MM.1S (cell line): ENCODE measurements around the gene CIT.

Source experiments
- DNase-seq: peaks from one replicate; pipeline ENCODE4 v3.0.0-alpha.2; 2015
- H2AFZ ChIP-seq: fragments of 300-600 bp; sonication (generic); 2 replicates; pipeline ENCODE4 v1.6.0; 2016; ENCODE audit warnings: antibody characterized with exemption, low read length
- H3F3A ChIP-seq: fragments of 300-600 bp; sonication (generic); 2 replicates; pipeline ENCODE4 v1.6.1; 2016; ENCODE audit warnings: mild to moderate bottlenecking, antibody characterized with exemption, low read length, moderate library complexity, mixed read lengths; ENCODE audit not compliant: insufficient read depth
- H3K27ac ChIP-seq: fragments of 300-600 bp; sonication (generic); 2 replicates; pipeline ENCODE4 v1.5.1; 2016; ENCODE audit warnings: mild to moderate bottlenecking, low read length
- H3K27me3 ChIP-seq: fragments of 300-600 bp; sonication (generic); replicated peaks from 2 replicates; pipeline ENCODE4 v1.6.0; 2016; ENCODE audit warnings: low read length; ENCODE audit not compliant: insufficient read depth
- H3K36me3 ChIP-seq: fragments of 300-600 bp; sonication (generic); replicated peaks from 2 replicates; pipeline ENCODE4 v1.6.1; 2016; ENCODE audit warnings: mild to moderate bottlenecking, low read length, mixed read lengths; ENCODE audit not compliant: insufficient read depth
- H3K4me1 ChIP-seq: fragments of 300-600 bp; sonication (generic); 2 replicates; pipeline ENCODE4 v1.6.1; 2016; ENCODE audit warnings: low read length, mixed read lengths
- H3K4me2 ChIP-seq: fragments of 300-600 bp; sonication (generic); 2 replicates; pipeline ENCODE4 v1.6.0; 2016; ENCODE audit warnings: low read depth, low read length
- H3K4me3 ChIP-seq: fragments of 300-600 bp; sonication (generic); 2 replicates; pipeline ENCODE4 v1.5.1; 2016; ENCODE audit warnings: low read length, mixed read lengths
- H3K79me2 ChIP-seq: fragments of 300-600 bp; sonication (generic); 2 replicates; pipeline ENCODE4 v1.6.1; 2016; ENCODE audit warnings: mixed run types, low read length, mixed read lengths
- H3K9ac ChIP-seq: fragments of 300-600 bp; sonication (generic); 2 replicates; pipeline ENCODE4 v1.6.1; 2016; ENCODE audit warnings: low read length, mixed read lengths
- H3K9me2 ChIP-seq: fragments of 300-600 bp; sonication (generic); replicated peaks from 2 replicates; pipeline ENCODE4 v1.6.1; 2016; ENCODE audit warnings: mild to moderate bottlenecking, low read length, mixed read lengths; ENCODE audit not compliant: insufficient read depth
- H3K9me3 ChIP-seq: fragments of 300-600 bp; sonication (generic); replicated peaks from 2 replicates; pipeline ENCODE4 v1.6.1; 2016; ENCODE audit warnings: mild to moderate bottlenecking, low read length, mixed read lengths; ENCODE audit not compliant: insufficient read depth
- H4K20me1 ChIP-seq: fragments of 300-600 bp; sonication (generic); 2 replicates; pipeline ENCODE4 v1.6.1; 2016; ENCODE audit warnings: mild to moderate bottlenecking, low read length, moderate library complexity, mixed read lengths; ENCODE audit not compliant: insufficient read depth
- EZH2 ChIP-seq: fragments of 300-600 bp; sonication (generic); optimal IDR thresholded peaks from 2 replicates; pipeline ENCODE3; 2017; ENCODE audit warnings: low read depth, mild to moderate bottlenecking, antibody characterized with exemption, low read length, mixed read lengths
- EZH2phosphoT487 ChIP-seq: fragments of 300-600 bp; sonication (generic); IDR thresholded peaks from 2 replicates; pipeline ENCODE4 v1.6.1; 2018; ENCODE audit warnings: antibody characterized with exemption, low read length
- TF ChIP-seq, protein P1 (sequence below): fragments of 300-600 bp; sonication (generic); IDR thresholded peaks from 2 replicates; pipeline ENCODE4 v1.5.1; 2016; ENCODE audit warnings: antibody characterized with exemption, low read length, mixed read lengths

Gene CIT

DNA sequence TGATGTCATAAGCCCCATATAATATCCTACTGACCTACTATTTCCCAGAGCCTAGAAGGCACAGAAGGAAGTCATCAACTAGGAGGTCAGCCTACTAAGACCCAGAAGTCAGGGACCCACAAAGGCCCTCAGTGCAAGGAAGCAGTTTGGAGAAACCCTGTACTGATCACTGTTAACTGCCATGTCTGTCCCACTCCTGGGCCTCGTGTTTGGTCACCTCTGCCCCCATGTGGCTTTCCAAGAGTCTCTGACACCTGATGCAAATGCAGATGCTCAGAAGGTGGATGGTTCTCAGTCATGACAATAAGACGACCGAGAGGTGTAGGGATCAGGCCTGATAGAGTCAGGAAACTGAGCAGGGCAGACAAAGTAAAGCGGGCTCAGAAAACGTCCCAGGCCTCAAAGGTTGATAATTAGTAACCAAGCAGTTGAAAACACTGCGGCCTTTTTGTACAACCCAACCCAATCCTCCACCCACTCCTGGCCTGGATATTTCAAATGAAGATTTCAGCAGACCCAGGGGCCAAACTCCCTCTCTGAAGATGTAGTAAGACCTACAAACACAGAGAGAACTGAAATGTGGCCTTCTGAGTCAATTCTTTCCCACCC, 185.8 kb downstream of the CIT start:
- Histone ChIP-seq H3K27ac (no peak overlapping the region), H3K79me2 (no peaks in the 10 kb centered on the region), H3K9ac (no peak overlapping the region), H3K27me3 (no peaks in the 10 kb centered on the region), H3K4me1 (no peaks in the 10 kb centered on the region), H3F3A (no peaks in the 10 kb centered on the region), H3K36me3 (no peaks in the 10 kb centered on the region), H4K20me1 (no peaks in the 10 kb centered on the region), H3K4me2 (no peak overlapping the region), H3K4me3 (no peak overlapping the region), H3K9me3 (no peaks in the 10 kb centered on the region), H2AFZ (no peak overlapping the region), H3K9me2 (no peaks in the 10 kb centered on the region)
- no peak for DNase-seq
- TF ChIP-seq, protein P1, sequence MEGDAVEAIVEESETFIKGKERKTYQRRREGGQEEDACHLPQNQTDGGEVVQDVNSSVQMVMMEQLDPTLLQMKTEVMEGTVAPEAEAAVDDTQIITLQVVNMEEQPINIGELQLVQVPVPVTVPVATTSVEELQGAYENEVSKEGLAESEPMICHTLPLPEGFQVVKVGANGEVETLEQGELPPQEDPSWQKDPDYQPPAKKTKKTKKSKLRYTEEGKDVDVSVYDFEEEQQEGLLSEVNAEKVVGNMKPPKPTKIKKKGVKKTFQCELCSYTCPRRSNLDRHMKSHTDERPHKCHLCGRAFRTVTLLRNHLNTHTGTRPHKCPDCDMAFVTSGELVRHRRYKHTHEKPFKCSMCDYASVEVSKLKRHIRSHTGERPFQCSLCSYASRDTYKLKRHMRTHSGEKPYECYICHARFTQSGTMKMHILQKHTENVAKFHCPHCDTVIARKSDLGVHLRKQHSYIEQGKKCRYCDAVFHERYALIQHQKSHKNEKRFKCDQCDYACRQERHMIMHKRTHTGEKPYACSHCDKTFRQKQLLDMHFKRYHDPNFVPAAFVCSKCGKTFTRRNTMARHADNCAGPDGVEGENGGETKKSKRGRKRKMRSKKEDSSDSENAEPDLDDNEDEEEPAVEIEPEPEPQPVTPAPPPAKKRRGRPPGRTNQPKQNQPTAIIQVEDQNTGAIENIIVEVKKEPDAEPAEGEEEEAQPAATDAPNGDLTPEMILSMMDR, result no peak
- TF ChIP-seq EZH2phosphoT487 (no peak), EZH2 (no peak)

DNA sequence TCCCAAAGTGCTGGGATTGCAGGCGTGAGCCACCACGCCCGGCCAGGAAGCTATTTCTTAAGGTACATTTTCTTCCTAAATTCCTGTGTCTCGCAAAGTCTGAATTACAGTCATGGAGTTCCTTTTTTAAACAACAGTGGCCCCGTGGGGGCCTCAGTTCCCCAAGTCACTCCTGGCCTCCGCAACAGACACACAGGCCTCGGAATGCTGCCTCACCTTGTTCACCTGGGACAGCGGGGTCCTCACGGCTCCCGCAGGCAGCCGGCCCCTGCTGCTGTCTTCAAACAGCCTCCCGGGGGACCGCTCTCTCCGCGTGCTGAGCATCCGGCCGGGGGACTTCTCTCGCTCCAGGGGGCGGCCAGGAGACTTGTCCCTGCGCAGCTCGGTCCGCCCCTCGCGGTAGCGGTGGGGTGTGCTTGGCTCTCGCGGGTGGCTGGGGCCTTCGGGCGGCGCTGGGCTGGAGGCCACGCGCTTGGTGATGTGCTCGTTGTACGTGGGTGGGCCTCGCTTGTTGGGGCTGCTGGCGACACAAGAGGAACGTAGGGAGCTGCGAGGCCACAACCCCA, 187.1 kb downstream of the CIT start:
- Histone ChIP-seq H3K27me3 (no peaks in the 10 kb centered on the region), H3K4me2 (no peak overlapping the region), H2AFZ (no peak overlapping the region), H3K9ac (no peak overlapping the region), H4K20me1 (no peaks in the 10 kb centered on the region), H3K4me3 (no peak overlapping the region), H3K27ac (no peak overlapping the region), H3K79me2 (no peaks in the 10 kb centered on the region), H3K9me3 (no peaks in the 10 kb centered on the region), H3K9me2 (no peaks in the 10 kb centered on the region), H3K36me3 (no peaks in the 10 kb centered on the region), H3F3A (no peaks in the 10 kb centered on the region), H3K4me1 (no peaks in the 10 kb centered on the region)
- no peak for DNase-seq
- TF ChIP-seq EZH2 (no peak), EZH2phosphoT487 (no peak)
- TF ChIP-seq, protein P1, result no peak

DNA sequence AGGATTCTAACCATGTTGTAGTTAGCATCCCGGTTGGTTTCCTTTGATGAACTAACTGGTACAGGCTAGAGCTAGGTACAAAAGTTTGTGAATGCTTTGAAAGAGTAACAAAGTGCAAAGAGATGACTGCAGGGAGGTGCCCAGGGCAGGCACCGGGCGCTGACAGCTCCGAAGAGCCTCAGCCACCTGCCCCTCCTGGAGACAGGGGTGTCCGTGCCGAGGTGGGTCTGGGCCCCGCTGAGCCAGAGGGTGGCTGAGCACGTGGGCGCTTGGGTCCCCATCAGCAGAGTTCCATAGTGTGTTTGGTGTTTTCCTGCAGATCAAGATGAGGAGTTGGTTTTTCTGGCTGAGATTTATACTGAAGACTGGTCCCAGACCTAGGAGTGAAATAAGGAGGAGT, 189.2 kb downstream of the CIT start:
- Histone ChIP-seq H3K27ac (no peak overlapping the region), H2AFZ (no peak overlapping the region), H3K9me2 (no peaks in the 10 kb centered on the region), H3K27me3 (no peaks in the 10 kb centered on the region), H3K4me1 (no peaks in the 10 kb centered on the region), H3K9ac (no peak overlapping the region), H3K9me3 (no peaks in the 10 kb centered on the region), H4K20me1 (no peaks in the 10 kb centered on the region), H3K36me3 (no peaks in the 10 kb centered on the region), H3F3A (no peaks in the 10 kb centered on the region), H3K79me2 (no peaks in the 10 kb centered on the region), H3K4me2 (no peak overlapping the region), H3K4me3 (no peak overlapping the region)
- TF ChIP-seq, protein P1, result no peak
- TF ChIP-seq EZH2phosphoT487, result no peak
- no peak for DNase-seq
